HG03135 (cell line): ENCODE measurements around the gene TEP1.
"Not testable (repeated sequence)": the region's sequence is repeated elsewhere in the genome, so short reads cannot be mapped to it uniquely, and the experiment has no call there.

Experiments
- ATAC-seq: cut with Tn5 transposase; IDR thresholded peaks from one replicate; pipeline ENCODE4 v1.9.1; 2021; ENCODE audit warnings: mild to moderate bottlenecking, moderate library complexity; ENCODE audit not compliant: unreplicated experiment

The TEP1 gene

GRCh38 chr14:20412876-20413743 lies at the start of gene TEP1:
Gene TEP1 (minus strand): TSS chr14:20413501. CDS start chr14:20408439, 5,062 bp downstream.
- ATAC-seq, result peak; percentile 62

GRCh38 chr14:20461225-20462141 lies 48.2 kb upstream of the TEP1 start, which contains the start of gene PIP4P1:
Gene PIP4P1 (minus strand): TSS chr14:20461434. CDS start chr14:20461325, 109 bp downstream.
- ATAC-seq, result peak; percentile 95

GRCh38 chr14:20460458-20461224 lies 47.3 kb upstream of the TEP1 start:
- peak; percentile 15 for ATAC-seq

- ATAC-seq, result no peak
These were observed 44.9 kb upstream of the TEP1 start for GRCh38 chr14:20458031-20458789.

GRCh38 chr14:20456971-20457370 lies 43.7 kb upstream of the TEP1 start:
- ATAC-seq, result no peak

GRCh38 chr14:20455355-20456300 lies 42.3 kb upstream of the TEP1 start:
- peak; percentile 56 for ATAC-seq

- peak; percentile 86 for ATAC-seq
These were observed 41.4 kb upstream of the TEP1 start, which contains the start of the genes APEX1 and OSGEP for GRCh38 chr14:20454516-20455354. Gene APEX1 (plus strand): TSS chr14:20455226. CDS start chr14:20455646, 420 bp downstream. Gene OSGEP (minus strand): TSS chr14:20454812. CDS start chr14:20454683, 129 bp downstream.

- not testable (repeated sequence) for ATAC-seq
These were observed 39.5 kb upstream of the TEP1 start for GRCh38 chr14:20452831-20453230.

- ATAC-seq, result no peak
These were observed 33.6 kb upstream of the TEP1 start for GRCh38 chr14:20446889-20447288.

GRCh38 chr14:20443650-20444049 lies 30.3 kb upstream of the TEP1 start:
- ATAC-seq, result not testable (repeated sequence)

GRCh38 chr14:20441461-20441860 lies 28.2 kb upstream of the TEP1 start:
- ATAC-seq, result no peak

GRCh38 chr14:20440882-20441281 lies 27.6 kb upstream of the TEP1 start:
- no peak for ATAC-seq

- ATAC-seq, result no peak
These were observed 27.2 kb upstream of the TEP1 start for GRCh38 chr14:20440465-20440864.

GRCh38 chr14:20438664-20439063 lies 25.4 kb upstream of the TEP1 start:
- ATAC-seq, result no peak

GRCh38 chr14:20436363-20436755 lies 23.1 kb upstream of the TEP1 start:
- no peak for ATAC-seq

GRCh38 chr14:20435582-20436362 lies 22.5 kb upstream of the TEP1 start, which contains the start of gene KLHL33:
Gene KLHL33 (minus strand): TSS chr14:20436166. CDS start chr14:20435811, 355 bp downstream.
- no peak for ATAC-seq
